ELF-1 (cell line): ENCODE results near the gene GOLT1B.

ENCODE experiments used
- DNase-seq: peaks from one replicate; pipeline ENCODE4 v3.0.0-alpha.2; 2016; ENCODE audit warnings: low read depth, low spot score

The GOLT1B gene

GRCh38 chr12:21523148-21523547 is 21.6 kb downstream of the GOLT1B start:
- no peak for DNase-seq

GRCh38 chr12:21526053-21526452 is 24.5 kb downstream of the GOLT1B start, which contains the start of gene SPX:
TSS of gene SPX (plus strand) at chr12:21526296. CDS start at chr12:21526473, 177 bp downstream.
- DNase-seq, result no peak

GRCh38 chr12:21526721-21527345 is 25.2 kb downstream of the GOLT1B start:
- DNase-seq, result no peak

GRCh38 chr12:21527451-21528180 is 26.0 kb downstream of the GOLT1B start:
- peak; percentile 79 for DNase-seq

- DNase-seq, result no peak
These were observed 27.4 kb downstream of the GOLT1B start for GRCh38 chr12:21528953-21529352.

GRCh38 chr12:21529456-21529855 is 27.9 kb downstream of the GOLT1B start:
- DNase-seq, result no peak

- DNase-seq, result no peak
These were observed 36.6 kb downstream of the GOLT1B start for GRCh38 chr12:21538061-21538653.

GRCh38 chr12:21539797-21540196 is 38.2 kb downstream of the GOLT1B start:
- no peak for DNase-seq

GRCh38 chr12:21541773-21542172 is 40.2 kb downstream of the GOLT1B start:
- DNase-seq, result no peak

- DNase-seq, result no peak
These were observed 40.8 kb downstream of the GOLT1B start for GRCh38 chr12:21542403-21542802.

GRCh38 chr12:21543151-21543550 is 41.6 kb downstream of the GOLT1B start:
- no peak for DNase-seq

GRCh38 chr12:21545557-21545956 is 44.0 kb downstream of the GOLT1B start:
- no peak for DNase-seq

GRCh38 chr12:21546716-21547115 is 45.1 kb downstream of the GOLT1B start:
- no peak for DNase-seq

GRCh38 chr12:21547437-21547836 is 45.8 kb downstream of the GOLT1B start:
- no peak for DNase-seq

- no peak for DNase-seq
These were observed 50.4 kb downstream of the GOLT1B start for GRCh38 chr12:21551841-21552465.

- no peak for DNase-seq
These were observed 51.2 kb downstream of the GOLT1B start for GRCh38 chr12:21552635-21553328.

- DNase-seq, result no peak
These were observed 51.7 kb downstream of the GOLT1B start for GRCh38 chr12:21553329-21553675.

GRCh38 chr12:21558100-21558679 is 56.6 kb downstream of the GOLT1B start:
- DNase-seq, result no peak

GRCh38 chr12:21559855-21560569 is 58.4 kb downstream of the GOLT1B start:
- no peak for DNase-seq

- no peak for DNase-seq
These were observed 59.6 kb downstream of the GOLT1B start for GRCh38 chr12:21561158-21561557.

GRCh38 chr12:21562859-21563258 is 61.3 kb downstream of the GOLT1B start:
- no peak for DNase-seq
